Suprapubic skin (tissue), 4 donors: ENCODE results near the gene SNAPC2.

Experiments
- CTCF ChIP-seq, 2 donors: fragments of 200-600 bp in 1 of 2; fragments of 450-650 bp in 1 of 2; sonication (generic) in 1 of 2; IDR thresholded peaks; one replicate each; pipeline ENCODE4 v1.5.1; 2016 to 2019; ENCODE audit warnings: antibody characterized with exemption in 2 of 2, mild to moderate bottlenecking in 1 of 2, moderate library complexity in 1 of 2
- EP300 ChIP-seq: sonication (generic); formaldehyde crosslinking; IDR thresholded peaks from one replicate; pipeline ENCODE4 v1.6.1; 2017; ENCODE audit warnings: antibody characterized with exemption
- POLR2A ChIP-seq, 2 donors: fragments of 450-650 bp; IDR thresholded peaks; one replicate each; pipeline ENCODE4 v1.6.1; 2017; ENCODE audit warnings: antibody characterized with exemption in 2 of 2, mild to moderate bottlenecking in 2 of 2, moderate library complexity in 2 of 2
- POLR2AphosphoS5 ChIP-seq, 3 donors: sonication (generic); formaldehyde crosslinking; IDR thresholded peaks; one replicate each; pipeline ENCODE4 v1.6.1; 2017; ENCODE audit warnings: antibody characterized with exemption in 3 of 3

- TF ChIP-seq CTCF (IDR thresholded peaks at IDR 0.05): no peak
- no peak for TF ChIP-seq POLR2AphosphoS5 (IDR thresholded peaks at IDR 0.05)
- no peak for TF ChIP-seq POLR2A (IDR thresholded peaks at IDR 0.05)
- no peak for TF ChIP-seq EP300
Observed at GRCh38 chr19:7873304-7874075, 46.6 kb upstream of the SNAPC2 start.
